GM23338 (cell line): ENCODE data around the gene ZNF549.

Experiments used
- CREB1 ChIP-seq: fragments of 250-450 bp; sonication (Bioruptor Pico); IDR thresholded peaks from 2 replicates; pipeline ENCODE4 v1.5.0; 2020; ENCODE audit warnings: low read depth, mild to moderate bottlenecking, moderate library complexity
- CTCF ChIP-seq, 2 experiments: fragments of 200-600 bp in 1 of 2; sonication (generic) in 1 of 2; conservative IDR thresholded peaks; 2 replicates each; pipeline versions ENCODE4 v1.5.1 to v1.6.1; 2016 to 2017; ENCODE audit warnings: antibody characterized with exemption in 2 of 2, low read depth in 2 of 2, mild to moderate bottlenecking in 2 of 2, moderate library complexity in 1 of 2
- EZH2 ChIP-seq: fragments of 200-600 bp; sonication (generic); IDR thresholded peaks from one replicate; pipeline ENCODE4 v1.8.0; 2017; ENCODE audit warnings: antibody characterized with exemption, mild to moderate bottlenecking, low read depth; ENCODE audit not compliant: unreplicated experiment
- EZH2phosphoT487 ChIP-seq: fragments of 200-600 bp; sonication (generic); IDR thresholded peaks from one replicate; pipeline ENCODE4 v1.8.1; 2018; ENCODE audit warnings: antibody characterized with exemption; ENCODE audit not compliant: unreplicated experiment
- JUNB ChIP-seq: IDR thresholded peaks from one replicate; pipeline ENCODE4 v1.6.1; 2016; ENCODE audit warnings: antibody characterized with exemption; ENCODE audit not compliant: unreplicated experiment
- POLR2AphosphoS5 ChIP-seq: IDR thresholded peaks from 2 replicates; pipeline ENCODE4 v1.6.1; 2016; ENCODE audit warnings: antibody characterized with exemption, low read depth
- REST ChIP-seq: IDR thresholded peaks from one replicate; pipeline ENCODE4 v1.6.1; 2018; ENCODE audit warnings: antibody characterized with exemption; ENCODE audit not compliant: unreplicated experiment
- STAT1 ChIP-seq: IDR thresholded peaks from one replicate; pipeline ENCODE4 v1.6.1; 2016; ENCODE audit warnings: antibody characterized with exemption; ENCODE audit not compliant: unreplicated experiment

GRCh38 chr19:57587529-57587928, 60.4 kb downstream of the ZNF549 start:
- no peak for TF ChIP-seq CTCF (conservative IDR thresholded peaks at IDR 0.05; ENCODE audit: low read depth in 2 of 2)
- no peak for TF ChIP-seq POLR2AphosphoS5
- no peak for TF ChIP-seq EZH2
- no peak for TF ChIP-seq CREB1 (CRISPR knock-in tag)
- no peak for TF ChIP-seq EZH2phosphoT487
- no peak for TF ChIP-seq JUNB
- TF ChIP-seq REST = no peak
- TF ChIP-seq STAT1 = no peak
